MM.1S (cell line): Measurements from ENCODE around the gene CTSC.

Source experiments
- DNase-seq: peaks from one replicate; pipeline ENCODE4 v3.0.0-alpha.2; 2015
- H2AFZ ChIP-seq: fragments of 300-600 bp; sonication (generic); 2 replicates; pipeline ENCODE4 v1.6.0; 2016; ENCODE audit warnings: antibody characterized with exemption, low read length
- H3F3A ChIP-seq: fragments of 300-600 bp; sonication (generic); 2 replicates; pipeline ENCODE4 v1.6.1; 2016; ENCODE audit warnings: mild to moderate bottlenecking, antibody characterized with exemption, low read length, moderate library complexity, mixed read lengths; ENCODE audit not compliant: insufficient read depth
- H3K27ac ChIP-seq: fragments of 300-600 bp; sonication (generic); 2 replicates; pipeline ENCODE4 v1.5.1; 2016; ENCODE audit warnings: mild to moderate bottlenecking, low read length
- H3K27me3 ChIP-seq: fragments of 300-600 bp; sonication (generic); replicated peaks from 2 replicates; pipeline ENCODE4 v1.6.0; 2016; ENCODE audit warnings: low read length; ENCODE audit not compliant: insufficient read depth
- H3K36me3 ChIP-seq: fragments of 300-600 bp; sonication (generic); replicated peaks from 2 replicates; pipeline ENCODE4 v1.6.1; 2016; ENCODE audit warnings: mild to moderate bottlenecking, low read length, mixed read lengths; ENCODE audit not compliant: insufficient read depth
- H3K4me1 ChIP-seq: fragments of 300-600 bp; sonication (generic); 2 replicates; pipeline ENCODE4 v1.6.1; 2016; ENCODE audit warnings: low read length, mixed read lengths
- H3K4me2 ChIP-seq: fragments of 300-600 bp; sonication (generic); 2 replicates; pipeline ENCODE4 v1.6.0; 2016; ENCODE audit warnings: low read depth, low read length
- H3K4me3 ChIP-seq: fragments of 300-600 bp; sonication (generic); 2 replicates; pipeline ENCODE4 v1.5.1; 2016; ENCODE audit warnings: low read length, mixed read lengths
- H3K79me2 ChIP-seq: fragments of 300-600 bp; sonication (generic); 2 replicates; pipeline ENCODE4 v1.6.1; 2016; ENCODE audit warnings: mixed run types, low read length, mixed read lengths
- H3K9ac ChIP-seq: fragments of 300-600 bp; sonication (generic); 2 replicates; pipeline ENCODE4 v1.6.1; 2016; ENCODE audit warnings: low read length, mixed read lengths
- H3K9me2 ChIP-seq: fragments of 300-600 bp; sonication (generic); replicated peaks from 2 replicates; pipeline ENCODE4 v1.6.1; 2016; ENCODE audit warnings: mild to moderate bottlenecking, low read length, mixed read lengths; ENCODE audit not compliant: insufficient read depth
- H3K9me3 ChIP-seq: fragments of 300-600 bp; sonication (generic); replicated peaks from 2 replicates; pipeline ENCODE4 v1.6.1; 2016; ENCODE audit warnings: mild to moderate bottlenecking, low read length, mixed read lengths; ENCODE audit not compliant: insufficient read depth
- H4K20me1 ChIP-seq: fragments of 300-600 bp; sonication (generic); 2 replicates; pipeline ENCODE4 v1.6.1; 2016; ENCODE audit warnings: mild to moderate bottlenecking, low read length, moderate library complexity, mixed read lengths; ENCODE audit not compliant: insufficient read depth
- CTCF ChIP-seq: fragments of 300-600 bp; sonication (generic); IDR thresholded peaks from 2 replicates; pipeline ENCODE4 v1.5.1; 2016; ENCODE audit warnings: antibody characterized with exemption, low read length, mixed read lengths
- EZH2 ChIP-seq: fragments of 300-600 bp; sonication (generic); optimal IDR thresholded peaks from 2 replicates; pipeline ENCODE3; 2017; ENCODE audit warnings: low read depth, mild to moderate bottlenecking, antibody characterized with exemption, low read length, mixed read lengths
- EZH2phosphoT487 ChIP-seq: fragments of 300-600 bp; sonication (generic); IDR thresholded peaks from 2 replicates; pipeline ENCODE4 v1.6.1; 2018; ENCODE audit warnings: antibody characterized with exemption, low read length

Gene CTSC

GRCh38 chr11:88355887-88356286 lies 18.4 kb upstream of the CTSC start:
- H4K20me1 ChIP-seq = no peaks in the 10 kb centered on the region
- H3K27ac ChIP-seq = no peak overlapping the region
- H3K27me3 ChIP-seq = no peaks in the 10 kb centered on the region
- H3F3A ChIP-seq = no peaks in the 10 kb centered on the region
- H3K9ac ChIP-seq = no peak overlapping the region
- H3K79me2 ChIP-seq = no peaks in the 10 kb centered on the region
- no peak overlapping the region for H2AFZ ChIP-seq
- H3K4me1 ChIP-seq = peaks cover 17% of the 10 kb centered on the region
- H3K4me3 ChIP-seq = no peak overlapping the region
- H3K4me2 ChIP-seq = no peak overlapping the region
- TF ChIP-seq EZH2 = no peak
- no peaks in the 10 kb centered on the region for H3K9me3 ChIP-seq
- DNase-seq = no peak
- no peaks in the 10 kb centered on the region for H3K9me2 ChIP-seq
- H3K36me3 ChIP-seq = no peaks in the 10 kb centered on the region

- no peaks in the 10 kb centered on the region for H3K9me3 ChIP-seq
- H4K20me1 ChIP-seq = no peaks in the 10 kb centered on the region
- H3K9ac ChIP-seq = no peak overlapping the region
- H3F3A ChIP-seq = no peaks in the 10 kb centered on the region
- TF ChIP-seq EZH2phosphoT487 = no peak
- no peak for TF ChIP-seq EZH2
- no peak for TF ChIP-seq CTCF
- H3K4me2 ChIP-seq = no peak overlapping the region
- H3K4me1 ChIP-seq = peaks cover 17% of the 10 kb centered on the region
- H3K36me3 ChIP-seq = no peaks in the 10 kb centered on the region
- H3K9me2 ChIP-seq = no peaks in the 10 kb centered on the region
- H3K27ac ChIP-seq = no peak overlapping the region
- DNase-seq = no peak
- no peaks in the 10 kb centered on the region for H3K79me2 ChIP-seq
- no peak overlapping the region for H3K4me3 ChIP-seq
- no peaks in the 10 kb centered on the region for H3K27me3 ChIP-seq
- H2AFZ ChIP-seq = no peak overlapping the region
Measured at GRCh38 chr11:88354912-88355311, 17.4 kb upstream of the CTSC start.

GRCh38 chr11:88353835-88354496 lies 16.4 kb upstream of the CTSC start:
- H3F3A ChIP-seq = no peaks in the 10 kb centered on the region
- H4K20me1 ChIP-seq = no peaks in the 10 kb centered on the region
- no peak overlapping the region for H3K4me3 ChIP-seq
- no peaks in the 10 kb centered on the region for H3K27me3 ChIP-seq
- DNase-seq = no peak
- H3K79me2 ChIP-seq = no peaks in the 10 kb centered on the region
- H3K9ac ChIP-seq = no peak overlapping the region
- no peak overlapping the region for H2AFZ ChIP-seq
- peaks cover 13% of the 10 kb centered on the region for H3K4me1 ChIP-seq
- no peak for TF ChIP-seq CTCF
- TF ChIP-seq EZH2 = no peak
- TF ChIP-seq EZH2phosphoT487 = no peak
- peak overlapping the region; percentile 13; the same call in 1 of the 2 replicates for H3K4me2 ChIP-seq
- no peaks in the 10 kb centered on the region for H3K36me3 ChIP-seq
- no peak overlapping the region for H3K27ac ChIP-seq
- H3K9me2 ChIP-seq = no peaks in the 10 kb centered on the region
- no peaks in the 10 kb centered on the region for H3K9me3 ChIP-seq

- Histone ChIP-seq H3K4me1 (peaks cover 13% of the 10 kb centered on the region), H3K4me2 (no peak overlapping the region), H4K20me1 (no peaks in the 10 kb centered on the region), H2AFZ (no peak overlapping the region), H3K4me3 (no peak overlapping the region), H3F3A (no peaks in the 10 kb centered on the region), H3K79me2 (no peaks in the 10 kb centered on the region), H3K9me3 (no peaks in the 10 kb centered on the region), H3K36me3 (no peaks in the 10 kb centered on the region), H3K9me2 (no peaks in the 10 kb centered on the region), H3K27ac (no peak overlapping the region), H3K27me3 (no peaks in the 10 kb centered on the region), H3K9ac (no peak overlapping the region)
- TF ChIP-seq CTCF (no peak), EZH2 (no peak), EZH2phosphoT487 (no peak)
- no peak for DNase-seq
Measured at GRCh38 chr11:88353386-88353785, 15.8 kb upstream of the CTSC start.
